ENCODE data around the gene ARRB2.

The ARRB2 gene

GRCh38 chr17:4733073-4733531 lies 22.7 kb downstream of the ARRB2 start:
- no peak for FAIRE-seq

DNA sequence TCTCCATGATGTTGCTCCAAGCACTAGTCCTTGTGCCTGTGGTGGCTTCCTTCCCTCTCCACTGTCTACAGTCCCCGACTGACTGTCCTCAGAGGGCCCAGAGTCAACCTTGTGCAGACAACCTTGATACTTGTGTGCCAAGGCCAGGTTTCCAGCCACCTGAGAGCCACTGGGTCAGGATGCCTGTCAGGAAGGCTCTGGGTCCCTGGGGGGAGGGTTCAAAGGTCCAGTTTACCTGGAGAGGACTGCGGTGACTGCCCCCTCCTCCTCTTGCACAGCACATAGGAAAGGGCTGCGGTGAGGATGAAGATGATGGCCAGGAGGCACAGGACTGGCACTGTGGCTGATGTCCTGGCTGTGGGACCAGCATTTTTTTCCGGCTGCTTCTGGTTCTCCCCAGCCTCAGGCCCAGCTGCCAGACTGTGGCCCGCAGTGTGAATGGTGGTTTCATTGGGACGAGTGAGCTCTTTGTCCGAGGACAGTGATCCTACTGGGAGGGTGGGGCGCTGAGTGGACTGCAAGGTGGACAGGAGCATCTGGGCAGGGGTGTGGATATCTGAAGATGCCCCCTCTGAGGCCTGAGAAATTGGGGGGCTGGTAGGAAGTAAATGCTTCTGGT lies 24.5 kb downstream of the ARRB2 start:
- no peak for FAIRE-seq

- no peak for FAIRE-seq
Observed at GRCh38 chr17:4735876-4736651, 25.6 kb downstream of the ARRB2 start.

- FAIRE-seq, result no peak
Observed at GRCh38 chr17:4738136-4739121, 28.0 kb downstream of the ARRB2 start.

GRCh38 chr17:4739122-4740024 lies 28.9 kb downstream of the ARRB2 start, which contains the start of the genes CXCL16 and ZMYND15:
Gene CXCL16 (minus strand): TSS chr17:4739928. CDS start chr17:4739339, 589 bp downstream.
Gene ZMYND15 (plus strand): TSS chr17:4739833. CDS start chr17:4740549, 716 bp downstream.
- FAIRE-seq, result no peak

DNA sequence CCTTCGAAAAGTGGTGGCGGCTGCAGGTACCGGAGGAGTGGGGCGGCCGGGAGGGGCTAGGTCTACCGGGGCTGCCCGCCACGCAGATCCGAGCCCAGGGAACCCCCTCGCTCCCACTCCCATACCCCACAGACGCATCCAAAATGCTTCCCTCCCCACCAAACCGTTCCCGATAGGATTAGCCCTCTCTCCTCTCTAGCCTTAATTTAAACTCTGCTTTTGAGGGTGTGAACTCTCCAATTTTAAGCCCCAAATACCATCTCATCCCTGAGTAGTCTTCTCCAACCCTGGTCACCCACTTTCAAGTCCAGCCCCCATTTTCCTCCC lies 29.6 kb downstream of the ARRB2 start:
- no peak for FAIRE-seq

- no peak for FAIRE-seq
Observed at GRCh38 chr17:4740584-4740983, 30.2 kb downstream of the ARRB2 start.

DNA sequence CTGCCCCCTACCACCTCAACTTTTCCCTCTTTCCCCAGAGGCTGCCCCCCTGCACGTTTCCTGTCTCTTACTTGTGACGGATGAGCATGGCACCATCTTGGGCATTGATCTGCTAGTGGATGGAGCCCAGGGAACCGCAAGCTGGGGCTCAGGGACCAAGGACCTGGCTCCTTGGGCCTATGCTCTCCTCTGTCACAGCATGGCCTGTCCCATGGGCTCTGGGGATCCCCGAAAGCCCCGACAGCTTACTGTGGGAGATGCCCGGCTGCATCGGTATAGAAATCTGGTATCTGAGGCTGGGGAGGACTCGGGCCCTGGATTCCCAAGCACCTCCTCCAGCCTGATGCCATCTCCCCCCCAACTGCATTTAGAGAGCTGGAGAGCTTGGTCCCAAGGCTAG lies 31.1 kb downstream of the ARRB2 start:
- no peak for FAIRE-seq

- FAIRE-seq, result no peak
Observed at GRCh38 chr17:4742133-4742532, 31.7 kb downstream of the ARRB2 start.

- FAIRE-seq, result no peak
Observed at GRCh38 chr17:4742629-4743028, 32.2 kb downstream of the ARRB2 start.

GRCh38 chr17:4743216-4743615 lies 32.8 kb downstream of the ARRB2 start:
- no peak for FAIRE-seq

GRCh38 chr17:4743898-4744297 lies 33.5 kb downstream of the ARRB2 start:
- no peak for FAIRE-seq

GRCh38 chr17:4744999-4745969 lies 34.9 kb downstream of the ARRB2 start:
- no peak for FAIRE-seq

- no peak for FAIRE-seq
Observed at GRCh38 chr17:4747847-4748246, 37.4 kb downstream of the ARRB2 start.

DNA sequence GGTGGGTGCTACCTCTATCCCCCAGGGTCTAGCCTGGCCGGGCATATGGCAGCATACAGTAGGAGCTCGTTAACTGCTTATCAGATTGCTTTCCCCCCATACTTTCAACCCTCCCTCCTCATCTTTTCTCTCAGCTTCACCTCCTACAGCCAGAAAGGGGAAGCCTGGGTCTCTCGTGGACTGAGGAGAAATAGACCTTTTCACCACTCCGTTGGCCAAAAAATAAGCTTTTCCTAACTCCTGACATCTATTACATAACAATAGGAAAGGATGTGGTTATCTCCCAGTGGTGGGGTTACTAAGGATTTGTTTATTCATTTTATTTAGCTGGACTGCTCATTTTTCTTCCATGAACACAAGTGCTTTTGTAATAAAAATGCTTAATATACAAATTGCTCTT lies 38.3 kb downstream of the ARRB2 start:
- FAIRE-seq, result no peak

DNA sequence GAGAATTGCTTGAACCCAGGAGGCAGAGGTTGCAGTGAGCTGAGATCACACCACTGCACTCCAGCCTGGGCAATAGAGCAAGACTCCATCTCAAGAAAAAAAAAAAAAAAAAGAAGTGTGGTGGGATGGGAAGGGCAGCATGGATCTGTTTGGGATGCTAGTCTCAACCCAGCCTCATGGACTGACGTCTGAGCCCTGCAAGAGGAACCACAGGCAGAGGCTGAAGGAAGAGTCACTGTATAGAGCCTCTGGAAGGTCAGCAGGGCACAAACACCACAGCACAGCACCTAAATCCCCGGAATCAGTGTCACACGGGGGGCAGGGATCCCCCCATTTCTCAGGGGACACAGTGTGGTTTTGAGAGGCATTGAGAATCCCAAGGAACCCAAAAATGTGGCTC lies 40.2 kb downstream of the ARRB2 start:
- no peak for FAIRE-seq

DNA sequence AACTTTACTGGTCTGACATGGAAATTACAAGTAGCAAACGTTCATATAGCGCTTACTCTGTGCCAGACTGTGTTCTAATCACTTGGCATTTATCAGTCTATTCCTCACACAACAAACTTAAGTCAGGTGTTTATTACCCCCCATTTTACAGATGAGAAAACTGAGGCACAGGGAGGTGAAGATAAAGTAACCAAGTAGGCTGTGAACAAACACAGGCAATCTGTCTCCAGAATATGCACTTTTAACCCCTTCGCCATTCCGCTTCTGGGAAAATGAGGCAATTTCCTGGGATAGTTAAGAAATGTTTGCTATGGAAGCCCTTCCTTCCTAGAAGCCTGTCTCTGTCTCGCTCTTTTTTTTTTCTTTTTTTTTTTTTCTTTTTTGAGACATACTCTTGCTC lies 41.5 kb downstream of the ARRB2 start:
- FAIRE-seq, result no peak

DNA sequence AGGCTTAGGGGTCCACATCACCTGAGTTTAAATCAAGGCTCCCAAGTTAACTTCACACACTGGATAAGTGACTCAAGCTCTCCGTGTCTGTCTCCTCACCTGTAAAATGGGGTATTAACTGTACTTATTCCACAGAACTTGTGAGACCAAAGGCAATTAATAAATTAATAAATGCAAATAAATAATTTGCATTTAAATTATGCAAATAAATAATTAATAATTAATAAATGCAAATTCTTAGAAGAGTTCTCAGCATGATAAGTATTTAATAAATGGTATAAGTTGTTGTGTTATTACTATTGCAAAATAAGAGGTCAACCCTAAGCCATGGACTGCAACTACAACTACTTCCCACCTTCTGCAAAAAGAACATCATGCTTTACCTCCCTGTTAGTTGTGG lies 43.0 kb downstream of the ARRB2 start:
- FAIRE-seq, result no peak

GRCh38 chr17:4759776-4760236 lies 49.4 kb downstream of the ARRB2 start:
- FAIRE-seq, result no peak

- FAIRE-seq, result no peak
Observed at GRCh38 chr17:4764595-4764994, 54.2 kb downstream of the ARRB2 start.

- no peak for FAIRE-seq
Observed at GRCh38 chr17:4766201-4766600, 55.8 kb downstream of the ARRB2 start.
